HUES64 (cell line): Measurements from ENCODE around the gene CHST2. TPM values are rescaled to one million over a fixed set of nuclear protein-coding genes. Genes with fewer than 3 reads are reported as not detected.
"Not testable (repeated sequence)": the region's sequence is repeated elsewhere in the genome, so short reads cannot be mapped to it uniquely, and the experiment has no call there.

Experiments used
- H3K27ac ChIP-seq: 2 replicates; pipeline ENCODE4 v1.7.0; 2013; ENCODE audit warnings: low read depth, low read length, inconsistent platforms
- H3K27me3 ChIP-seq: 2 replicates; pipeline ENCODE4 v1.6.1; 2013; ENCODE audit warnings: mild to moderate bottlenecking, low read length; ENCODE audit not compliant: insufficient read depth
- H3K36me3 ChIP-seq: 2 replicates; pipeline ENCODE4 v1.6.1; 2013; ENCODE audit warnings: mild to moderate bottlenecking, low read length; ENCODE audit not compliant: insufficient read depth
- H3K4me1 ChIP-seq: 2 replicates; pipeline ENCODE4 v1.6.1; 2013; ENCODE audit warnings: mild to moderate bottlenecking, low read length, moderate library complexity; ENCODE audit not compliant: insufficient read depth
- H3K4me3 ChIP-seq: 2 replicates; pipeline ENCODE4 v1.5.1; 2013; ENCODE audit warnings: mild to moderate bottlenecking, low read length, moderate library complexity
- H3K9ac ChIP-seq: 2 replicates; pipeline ENCODE4 v1.6.1; 2013; ENCODE audit warnings: mild to moderate bottlenecking, low read depth, low read length
- H3K9me3 ChIP-seq: 2 replicates; pipeline ENCODE4 v1.6.1; 2013; ENCODE audit warnings: low read depth, low read length; ENCODE audit not compliant: insufficient read depth
- WGBS: fragments of 150-250, 120-280 bp; methylation state at CpG from one replicate; pipeline ENCODE4 v1.1.7; 2013; ENCODE audit warnings: missing lambda C conversion rate; 5-methylcytosine and 5-hydroxymethylcytosine counted together
- polyA plus RNA-seq, 2 experiments: library from polyadenylated mRNA; stranded (reverse); fragments of 50-300 nt; gene quantifications; one replicate each; pipeline ENCODE4 v1.2.3, GENCODE V29; 2013

The CHST2 gene, protein sequence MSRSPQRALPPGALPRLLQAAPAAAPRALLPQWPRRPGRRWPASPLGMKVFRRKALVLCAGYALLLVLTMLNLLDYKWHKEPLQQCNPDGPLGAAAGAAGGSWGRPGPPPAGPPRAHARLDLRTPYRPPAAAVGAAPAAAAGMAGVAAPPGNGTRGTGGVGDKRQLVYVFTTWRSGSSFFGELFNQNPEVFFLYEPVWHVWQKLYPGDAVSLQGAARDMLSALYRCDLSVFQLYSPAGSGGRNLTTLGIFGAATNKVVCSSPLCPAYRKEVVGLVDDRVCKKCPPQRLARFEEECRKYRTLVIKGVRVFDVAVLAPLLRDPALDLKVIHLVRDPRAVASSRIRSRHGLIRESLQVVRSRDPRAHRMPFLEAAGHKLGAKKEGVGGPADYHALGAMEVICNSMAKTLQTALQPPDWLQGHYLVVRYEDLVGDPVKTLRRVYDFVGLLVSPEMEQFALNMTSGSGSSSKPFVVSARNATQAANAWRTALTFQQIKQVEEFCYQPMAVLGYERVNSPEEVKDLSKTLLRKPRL
- polyA plus RNA-seq (2013, experiment 1 of 2) = 9.5 TPM
- polyA plus RNA-seq (2013, experiment 2 of 2) = 11.5 TPM

GRCh38 chr3:143119009-143119914 lies at the start of gene CHST2:
Gene CHST2 (plus strand): TSS chr3:143119771. CDS start chr3:143120817, 1,046 bp downstream.
- peaks cover 41% of the 10 kb centered on the region for H3K27me3 ChIP-seq
- H3K9me3 ChIP-seq = no peaks in the 10 kb centered on the region
- peak within 1 kb of the TSS; percentile 73 for H3K27ac ChIP-seq
- H3K4me3 ChIP-seq = peak within 1 kb of the TSS; percentile 97
- WGBS = under 1% methylated on average over 102 of the region's 102 CpGs
- H3K4me1 ChIP-seq = peaks cover 3% of the 10 kb centered on the region
- peak within 1 kb of the TSS; percentile 70 for H3K9ac ChIP-seq
- H3K36me3 ChIP-seq = peaks cover 7% of the 10 kb centered on the region

DNA sequence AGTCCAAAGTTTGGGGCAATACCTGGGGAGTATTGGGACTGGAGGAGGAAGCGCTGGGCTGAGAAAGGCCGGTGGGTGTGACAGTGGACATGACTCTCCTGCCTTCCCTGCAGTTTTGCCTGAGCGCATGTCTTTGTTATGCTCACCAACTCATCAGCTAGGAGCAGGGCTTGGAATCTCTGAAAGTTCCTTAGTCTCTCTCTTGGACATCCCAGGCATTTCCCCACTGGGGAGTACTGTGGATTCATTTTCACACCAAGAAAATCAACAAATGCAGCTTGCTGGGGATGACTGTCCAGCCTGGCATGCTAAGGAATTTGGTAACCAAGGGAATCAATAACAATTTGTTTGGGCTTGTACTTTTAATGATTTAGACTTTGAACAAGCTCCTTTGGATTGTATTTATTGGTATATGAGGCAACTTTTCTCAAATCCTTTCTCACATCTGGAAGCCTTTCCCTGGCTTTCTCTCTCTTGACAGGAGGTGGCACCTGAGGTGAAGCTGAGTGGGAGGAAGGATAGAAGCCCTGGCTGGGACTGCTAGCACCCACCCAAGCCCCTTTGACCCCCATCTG lies 48.5 kb upstream of the CHST2 start:
- Histone ChIP-seq H3K27me3 (no peaks in the 10 kb centered on the region), H3K9me3 (no peaks in the 10 kb centered on the region; the same call in 1 of the 2 replicates), H3K9ac (peak overlapping the region; percentile 4; the same call in 1 of the 2 replicates), H3K4me3 (no peak overlapping the region), H3K4me1 (peaks cover 36% of the 10 kb centered on the region), H3K36me3 (no peaks in the 10 kb centered on the region), H3K27ac (peak overlapping the region; percentile 73)
- WGBS = 10% methylated on average over 3 of the region's 3 CpGs

DNA sequence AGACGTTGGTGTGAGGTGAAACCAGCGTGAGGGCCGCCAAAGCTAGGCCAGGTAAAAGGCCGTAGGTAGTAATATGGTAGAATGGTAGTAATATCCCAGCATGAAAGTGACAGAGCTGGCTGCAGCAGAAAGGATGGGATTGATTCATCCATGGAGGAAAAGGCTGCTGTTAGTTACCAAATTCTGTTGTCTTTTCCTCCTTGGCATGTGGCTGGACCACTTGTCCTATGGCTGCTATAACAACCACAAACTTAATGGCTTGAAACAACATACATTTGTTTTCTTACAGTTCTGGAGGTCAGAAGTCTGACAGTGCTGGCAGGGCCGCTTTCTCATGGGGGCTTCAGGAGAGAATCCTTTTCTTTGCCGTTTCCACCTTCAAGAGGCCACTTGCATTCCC lies 47.8 kb upstream of the CHST2 start:
- peak overlapping the region; percentile 73 for H3K27ac ChIP-seq
- WGBS = 87% methylated on average over 6 of the region's 6 CpGs
- H3K27me3 ChIP-seq = no peaks in the 10 kb centered on the region
- H3K9ac ChIP-seq = 0 out of 2 replicates have a peak overlapping the region, but pooled peaks have one; percentile 4
- no peaks in the 10 kb centered on the region for H3K36me3 ChIP-seq
- no peak overlapping the region for H3K4me3 ChIP-seq
- H3K4me1 ChIP-seq = peaks cover 36% of the 10 kb centered on the region
- no peaks in the 10 kb centered on the region; the same call in 1 of the 2 replicates for H3K9me3 ChIP-seq

GRCh38 chr3:143072298-143073020 lies 47.1 kb upstream of the CHST2 start:
- H3K4me3 ChIP-seq, H3K27ac ChIP-seq, H3K36me3 ChIP-seq, H3K9me3 ChIP-seq, H3K27me3 ChIP-seq, H3K9ac ChIP-seq: not testable (repeated sequence)
- 84% methylated on average over 12 of the region's 12 CpGs for WGBS
- H3K4me1 ChIP-seq = peaks cover 36% of the 10 kb centered on the region

- H3K9ac ChIP-seq, H3K27me3 ChIP-seq, H3K9me3 ChIP-seq, H3K27ac ChIP-seq, H3K36me3 ChIP-seq, H3K4me3 ChIP-seq: not testable (repeated sequence)
- H3K4me1 ChIP-seq = peaks cover 28% of the 10 kb centered on the region
- 87% methylated on average over 10 of the region's 15 CpGs for WGBS
Observed at GRCh38 chr3:143073541-143073940, 46.0 kb upstream of the CHST2 start.

DNA sequence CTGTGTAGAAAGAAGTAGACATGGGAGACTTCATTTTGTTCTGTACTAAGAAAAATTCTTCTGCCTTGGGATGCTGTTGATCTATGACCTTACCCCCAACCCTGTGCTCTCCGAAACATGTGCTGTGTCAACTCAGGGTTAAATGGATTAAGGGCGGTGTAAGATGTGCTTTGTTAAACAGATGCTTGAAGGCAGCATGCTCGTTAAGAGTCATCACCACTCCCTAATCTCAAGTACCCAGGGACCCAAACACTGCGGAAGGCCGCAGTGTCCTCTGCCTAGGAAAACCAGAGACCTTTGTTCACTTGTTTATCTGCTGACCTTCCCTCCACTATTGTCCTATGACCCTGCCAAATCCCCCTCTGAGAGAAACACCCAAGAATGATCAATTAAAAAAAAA lies 45.6 kb upstream of the CHST2 start:
- WGBS = no CpG with 5 or more reads among the region's 5 CpGs
- peaks cover 23% of the 10 kb centered on the region for H3K4me1 ChIP-seq
- H3K9me3 ChIP-seq = not testable (repeated sequence)

DNA sequence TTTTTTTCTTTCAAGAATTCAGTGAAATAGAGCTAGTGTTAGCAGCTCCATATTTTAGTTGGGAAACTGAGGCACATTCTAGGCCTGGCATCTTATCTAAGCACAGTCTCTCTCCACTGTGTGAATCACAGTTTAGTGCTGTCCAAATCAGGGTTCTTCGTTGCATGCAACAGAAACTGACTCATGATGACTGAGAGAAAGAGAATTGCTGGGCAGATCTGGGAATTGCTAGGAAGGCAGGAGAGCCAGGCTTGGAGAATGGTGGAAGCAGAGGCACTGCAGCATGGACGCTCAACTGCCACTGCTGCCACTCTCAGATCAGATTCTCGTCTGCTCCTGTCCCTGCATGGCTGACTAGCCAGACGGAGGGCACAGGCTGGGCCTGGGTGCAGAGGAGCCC lies 40.7 kb upstream of the CHST2 start:
- Histone ChIP-seq H3K27me3 (no peaks in the 10 kb centered on the region), H3K9ac (no peak overlapping the region), H3K4me1 (peaks cover 5% of the 10 kb centered on the region; the same call in 1 of the 2 replicates), H3K27ac (no peak overlapping the region), H3K4me3 (no peak overlapping the region), H3K36me3 (no peaks in the 10 kb centered on the region), H3K9me3 (no peaks in the 10 kb centered on the region)
- 84% methylated on average over 4 of the region's 4 CpGs for WGBS

More for the DNA sequence above, 45.6 kb upstream of the CHST2 start:
- not testable (repeated sequence) for H3K27ac ChIP-seq, H3K27me3 ChIP-seq, H3K9ac ChIP-seq, H3K36me3 ChIP-seq, H3K4me3 ChIP-seq

- Histone ChIP-seq H3K27me3 (no peaks in the 10 kb centered on the region), H3K4me1 (no peaks in the 10 kb centered on the region), H3K36me3 (no peaks in the 10 kb centered on the region), H3K4me3 (no peak overlapping the region), H3K9me3 (peaks cover 3% of the 10 kb centered on the region; the same call in 1 of the 2 replicates), H3K27ac (no peak overlapping the region), H3K9ac (no peak overlapping the region)
- 92% methylated on average over 5 of the region's 5 CpGs for WGBS
Observed at GRCh38 chr3:143080196-143080595, 39.4 kb upstream of the CHST2 start.

DNA sequence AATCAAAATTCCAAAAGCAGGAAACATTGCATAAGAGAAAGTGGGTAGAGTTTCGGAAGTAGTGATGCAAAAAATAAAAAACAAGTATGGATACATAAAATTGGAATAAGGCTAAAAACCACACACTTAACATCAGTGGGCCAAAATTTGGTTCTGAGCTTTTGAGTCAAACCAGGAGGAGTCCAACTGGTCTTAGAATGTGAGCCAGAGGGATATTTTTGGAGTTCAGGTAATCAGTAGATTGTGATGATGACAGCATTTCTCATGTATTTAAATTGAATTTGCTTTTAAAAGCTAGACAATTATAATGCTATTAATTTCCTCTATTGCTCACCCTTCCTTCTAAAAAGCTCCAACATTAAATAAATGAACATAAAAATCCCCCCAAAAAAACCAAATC lies 38.2 kb upstream of the CHST2 start:
- Histone ChIP-seq H3K4me1 (no peaks in the 10 kb centered on the region), H3K27ac (no peak overlapping the region), H3K9me3 (peaks cover 4% of the 10 kb centered on the region; the same call in 1 of the 2 replicates), H3K4me3 (no peak overlapping the region), H3K36me3 (no peaks in the 10 kb centered on the region), H3K9ac (no peak overlapping the region), H3K27me3 (no peaks in the 10 kb centered on the region)
- WGBS = no CpG with 5 or more reads among the region's 1 CpG
